NCI-H128 (cell line): ENCODE data around the gene MCTP1.
"Not testable (repeated sequence)": the region's sequence is repeated elsewhere in the genome, so short reads cannot be mapped to it uniquely, and the experiment has no call there.

ENCODE experiments used
- DNase-seq: peaks from one replicate; lab custom pipeline; 2025; ENCODE audit not compliant: unreplicated experiment; lab: John Stamatoyannopoulos, UW

MCTP1 gene

GRCh38 chr5:95252801-95253200 is 32.1 kb downstream of the MCTP1 start:
- DNase-seq, result no peak

DNA sequence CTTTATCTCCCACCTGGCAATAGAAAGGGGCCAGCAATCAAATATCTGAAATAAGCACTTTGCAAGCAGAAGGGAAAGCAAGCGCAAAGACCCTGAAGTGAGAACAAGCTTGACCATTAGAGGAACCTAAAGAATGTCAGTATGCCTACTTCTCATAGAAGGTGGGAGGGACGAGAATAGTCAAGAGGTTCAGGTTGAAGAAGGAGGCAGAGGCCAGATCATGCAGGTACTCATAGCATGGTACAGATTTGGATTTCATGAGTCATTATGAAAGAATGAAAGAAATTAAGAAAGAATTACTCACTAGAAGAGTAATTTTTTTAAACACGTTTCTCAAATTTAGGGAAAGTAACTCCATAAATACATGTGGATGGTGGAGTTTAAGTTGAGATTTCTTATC is 33.7 kb downstream of the MCTP1 start:
- no peak for DNase-seq

DNA sequence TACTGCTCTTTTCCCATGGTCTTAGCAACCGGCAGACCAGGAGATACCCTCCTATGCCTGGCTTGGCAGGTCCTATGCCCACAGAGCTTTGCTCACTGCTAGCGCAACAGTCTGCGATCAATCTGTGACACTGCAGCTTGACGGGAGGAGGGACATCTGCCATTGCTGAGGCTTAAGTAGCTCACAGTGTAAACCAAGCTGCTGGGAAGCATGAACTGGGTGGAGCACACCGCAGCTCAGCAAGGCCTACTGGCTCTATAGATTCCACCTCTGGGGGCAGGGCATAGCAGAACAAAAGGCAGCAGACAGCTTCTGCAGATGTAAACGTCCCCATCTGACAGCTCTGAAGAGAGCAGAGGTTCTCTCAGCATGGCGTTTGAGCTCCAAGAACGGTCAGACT is 40.4 kb downstream of the MCTP1 start:
- DNase-seq, result no peak

- DNase-seq, result no peak
Measured at GRCh38 chr5:95241635-95242034, 43.3 kb downstream of the MCTP1 start.

DNA sequence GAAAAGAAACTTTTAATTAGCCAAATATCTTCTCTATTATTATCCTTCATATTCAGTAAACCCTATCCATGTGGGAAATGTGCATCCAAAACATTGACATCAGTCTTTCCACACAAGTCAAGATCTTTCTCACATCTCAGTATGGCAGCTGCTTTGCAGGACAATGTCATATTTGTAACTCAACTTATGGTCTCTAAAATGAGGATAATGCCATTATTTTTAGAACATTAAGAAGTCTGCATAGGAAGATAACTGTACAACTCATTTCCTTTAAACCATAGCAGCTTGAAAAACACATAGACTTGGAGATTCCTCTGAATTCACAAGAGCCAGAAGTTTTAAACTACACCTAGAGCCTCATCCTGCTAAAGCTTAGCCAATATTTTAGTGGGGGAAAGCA is 43.7 kb downstream of the MCTP1 start:
- DNase-seq, result no peak

DNA sequence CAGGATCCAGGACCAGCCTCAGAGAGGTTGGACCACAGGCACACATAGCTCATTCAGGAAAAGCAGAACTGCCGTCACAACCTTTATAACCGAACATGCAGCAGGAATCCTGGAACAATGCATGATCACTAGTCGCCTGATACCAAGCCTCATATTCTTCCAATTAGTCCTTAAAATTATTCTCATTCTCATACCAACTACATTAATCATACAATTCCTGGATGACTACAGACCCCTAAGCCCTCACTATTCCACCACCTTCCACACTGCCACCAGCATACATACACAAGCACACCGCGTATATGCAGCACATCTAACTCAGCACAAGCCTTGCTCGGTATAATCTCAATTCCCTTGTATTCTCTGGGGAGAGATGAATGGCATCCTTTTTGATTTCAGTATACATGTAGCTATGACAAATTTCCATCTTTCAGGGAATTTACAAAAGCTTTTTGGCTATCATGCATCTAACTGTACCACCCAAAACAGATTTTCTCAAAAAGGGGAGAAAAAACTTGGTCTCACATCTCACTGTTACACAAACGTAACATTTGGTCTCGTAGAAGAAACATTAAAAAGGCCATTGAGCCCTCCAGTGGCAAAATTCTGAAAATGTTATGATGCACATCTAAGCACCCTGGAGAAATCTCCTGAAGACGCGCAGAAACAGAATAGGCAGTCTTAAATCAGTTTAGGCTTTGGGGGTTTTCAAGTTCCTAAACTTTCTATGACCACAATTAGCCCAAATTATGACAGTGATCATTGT is 46.2 kb downstream of the MCTP1 start:
- DNase-seq, result no peak

- no peak for DNase-seq
Measured at GRCh38 chr5:95237324-95237723, 47.6 kb downstream of the MCTP1 start.

DNA sequence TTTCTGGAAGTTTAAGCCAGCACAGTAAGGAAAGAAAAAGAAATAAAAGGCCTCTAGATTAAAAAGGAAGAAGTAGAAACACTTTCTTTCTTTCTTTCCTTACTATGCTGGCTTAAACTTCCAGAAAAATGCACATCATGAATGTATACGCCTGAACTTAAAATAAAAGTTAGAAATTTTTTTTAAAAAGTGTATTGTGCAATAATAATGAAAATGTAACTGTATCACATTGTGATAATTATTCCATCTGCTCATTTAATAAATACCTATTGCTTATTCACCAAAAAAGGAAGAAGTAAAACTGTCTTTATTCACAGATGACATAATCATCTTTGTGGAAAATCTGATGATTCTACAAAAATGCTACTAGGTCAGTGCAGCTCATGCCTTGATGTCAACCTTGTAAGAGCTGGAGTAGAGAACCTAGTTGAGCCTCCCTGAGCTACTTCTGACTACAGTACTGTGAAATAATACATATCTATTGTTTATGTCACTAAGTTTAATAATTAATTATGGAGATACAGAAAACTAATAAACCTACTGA is 49.4 kb downstream of the MCTP1 start:
- no peak for DNase-seq

DNA sequence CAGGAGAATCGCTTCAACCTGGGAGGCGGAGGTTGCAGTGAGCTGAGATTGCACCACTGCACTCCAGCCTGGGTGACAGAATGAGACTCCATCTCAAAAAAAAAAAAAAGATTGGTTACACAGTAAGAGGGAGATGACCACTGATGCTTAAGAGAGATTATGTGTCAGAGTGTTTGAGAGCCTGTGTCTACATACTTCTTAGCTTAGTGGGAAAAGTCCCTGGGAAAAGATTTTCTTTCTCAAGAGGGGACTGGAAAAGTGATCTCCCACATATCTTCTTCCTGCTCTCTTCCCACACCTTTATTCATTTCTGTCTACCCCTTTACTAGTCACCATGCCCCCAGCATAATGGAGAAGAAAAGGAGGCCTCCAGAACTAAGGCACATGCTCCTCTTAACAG is 55.2 kb downstream of the MCTP1 start:
- DNase-seq, result no peak

GRCh38 chr5:95224701-95225459 is 60.0 kb downstream of the MCTP1 start:
- no peak for DNase-seq

GRCh38 chr5:95223566-95224258 is 61.2 kb downstream of the MCTP1 start:
- no peak for DNase-seq

DNA sequence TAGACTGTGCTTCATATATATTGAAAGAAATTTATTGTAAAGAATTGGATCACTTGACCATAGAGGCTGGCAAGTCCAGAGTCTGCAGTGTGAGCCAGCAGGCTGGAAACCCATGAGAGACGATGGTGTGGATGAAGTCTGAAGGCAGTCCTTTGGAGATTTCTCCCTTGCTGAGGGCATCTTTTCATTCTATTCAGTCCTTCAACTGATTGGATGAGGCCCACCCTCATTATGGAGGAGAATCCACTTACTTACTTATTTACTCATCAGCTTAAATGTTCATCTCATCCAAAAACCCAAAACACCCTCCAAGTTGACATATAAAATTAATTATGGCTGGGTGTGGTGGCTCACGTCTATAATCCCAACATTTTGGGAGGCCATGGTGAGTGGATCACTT is 62.1 kb downstream of the MCTP1 start:
- DNase-seq, result no peak

GRCh38 chr5:95221234-95221633 is 63.7 kb downstream of the MCTP1 start:
- no peak for DNase-seq

DNA sequence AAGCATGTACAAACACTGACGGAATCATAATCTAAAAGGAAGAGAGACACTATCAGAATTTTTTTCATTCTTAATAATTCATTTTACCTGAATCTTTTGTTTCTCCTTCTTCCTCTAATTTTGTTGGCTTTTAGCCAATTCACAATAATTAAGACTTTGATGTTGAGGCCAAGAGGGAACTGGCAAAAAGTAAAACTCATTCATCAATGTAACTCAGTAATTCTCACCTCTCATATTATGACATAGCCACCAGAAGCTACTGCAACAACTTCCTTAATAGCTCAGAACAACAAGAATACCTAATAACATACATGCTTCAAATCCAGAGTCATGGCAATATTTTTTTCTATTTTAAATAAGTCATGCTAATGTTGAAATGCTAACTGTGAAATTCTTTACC is 64.5 kb downstream of the MCTP1 start:
- DNase-seq, result no peak

DNA sequence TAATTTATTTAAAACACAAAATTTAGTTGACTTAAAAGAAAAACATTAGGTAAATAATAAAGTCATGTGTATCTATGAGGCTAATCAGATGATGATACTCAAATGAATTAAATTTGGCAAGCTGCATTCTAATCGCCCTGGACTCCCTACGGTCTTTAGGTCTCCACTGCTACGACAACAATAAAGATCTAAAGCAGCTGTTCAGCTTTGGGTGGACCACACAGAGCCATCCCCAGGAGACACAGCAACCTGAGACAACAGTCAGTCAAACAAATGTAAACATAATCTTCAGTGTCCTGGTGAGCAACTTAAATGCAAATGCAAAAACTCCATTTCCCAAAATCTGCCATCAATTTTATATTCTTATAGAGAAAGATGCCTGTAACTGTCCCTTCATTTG is 65.5 kb downstream of the MCTP1 start:
- DNase-seq, result no peak

- no peak for DNase-seq
Measured at GRCh38 chr5:95217881-95218280, 67.0 kb downstream of the MCTP1 start.

- no peak for DNase-seq
Measured at GRCh38 chr5:95217351-95217750, 67.5 kb downstream of the MCTP1 start.

GRCh38 chr5:95216136-95216955 is 68.5 kb downstream of the MCTP1 start:
- no peak for DNase-seq

GRCh38 chr5:95207811-95208210 is 77.1 kb downstream of the MCTP1 start:
- not testable (repeated sequence) for DNase-seq

GRCh38 chr5:95194856-95195255 is 90.0 kb downstream of the MCTP1 start:
- DNase-seq, result no peak

DNA sequence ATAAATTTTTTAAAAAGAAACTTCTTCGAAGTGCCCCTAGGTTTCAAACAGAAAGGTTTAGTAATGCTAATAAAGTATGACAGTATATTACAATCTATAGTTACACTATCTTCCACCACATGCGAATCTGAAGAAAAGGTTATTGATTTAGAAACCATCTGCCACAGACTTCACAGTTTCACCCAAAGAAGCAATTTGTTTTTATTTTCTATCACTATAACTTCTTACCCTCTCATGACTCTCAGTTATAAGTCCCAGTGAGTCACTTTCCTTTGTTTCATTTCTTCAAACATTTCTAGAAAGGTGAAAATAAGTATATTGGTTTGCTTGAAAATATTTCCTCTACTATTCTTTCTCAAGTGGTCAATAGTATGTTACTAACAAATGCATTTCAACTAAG is 93.6 kb downstream of the MCTP1 start:
- no peak for DNase-seq
